Measurements from ENCODE around the gene C2CD4D.

Gene C2CD4D

GRCh38 chr1:151835596-151835995, 4.0 kb downstream of the C2CD4D start:
- DNase-seq (ENCODE audit: low read depth in 1 of 2, low spot score in 1 of 2), result no peak

- no peak for DNase-seq (ENCODE audit: low read depth in 1 of 2, low spot score in 1 of 2)
These were observed 5.4 kb downstream of the C2CD4D start for GRCh38 chr1:151834239-151834638.

GRCh38 chr1:151833172-151833900, 6.3 kb downstream of the C2CD4D start:
- DNase-seq (ENCODE audit: low read depth in 1 of 2, low spot score in 1 of 2), result no peak

GRCh38 chr1:151832318-151832980, 7.2 kb downstream of the C2CD4D start:
- no peak for DNase-seq (ENCODE audit: low read depth in 1 of 2, low spot score in 1 of 2)

GRCh38 chr1:151831605-151832004, 8.0 kb downstream of the C2CD4D start, which contains the start of gene RORC:
Gene RORC (minus strand): TSS chr1:151831802. CDS start chr1:151831764, 38 bp downstream.
- DNase-seq (ENCODE audit: low read depth in 1 of 2, low spot score in 1 of 2), result no peak

GRCh38 chr1:151831256-151831591, 8.4 kb downstream of the C2CD4D start:
- no peak for DNase-seq (ENCODE audit: low read depth in 1 of 2, low spot score in 1 of 2)

GRCh38 chr1:151830055-151830454, 9.6 kb downstream of the C2CD4D start:
- DNase-seq (ENCODE audit: low read depth in 1 of 2, low spot score in 1 of 2), result no peak

GRCh38 chr1:151829352-151830046, 10.1 kb downstream of the C2CD4D start:
- DNase-seq (ENCODE audit: low read depth in 1 of 2, low spot score in 1 of 2), result no peak

- DNase-seq (ENCODE audit: low read depth in 1 of 2, low spot score in 1 of 2), result no peak
These were observed 10.7 kb downstream of the C2CD4D start for GRCh38 chr1:151828921-151829320.

- no peak for DNase-seq (ENCODE audit: low read depth in 1 of 2, low spot score in 1 of 2)
These were observed 11.8 kb downstream of the C2CD4D start for GRCh38 chr1:151827853-151828252.

GRCh38 chr1:151825751-151826660, 13.6 kb downstream of the C2CD4D start:
- no peak for DNase-seq (ENCODE audit: low read depth in 1 of 2, low spot score in 1 of 2)

- no peak for DNase-seq (ENCODE audit: low read depth in 1 of 2, low spot score in 1 of 2)
These were observed 14.4 kb downstream of the C2CD4D start for GRCh38 chr1:151825204-151825603.

GRCh38 chr1:151823175-151823574, 16.4 kb downstream of the C2CD4D start:
- DNase-seq (ENCODE audit: low read depth in 1 of 2, low spot score in 1 of 2), result no peak

GRCh38 chr1:151822404-151822803, 17.2 kb downstream of the C2CD4D start:
- no peak for DNase-seq (ENCODE audit: low read depth in 1 of 2, low spot score in 1 of 2)

GRCh38 chr1:151820940-151821339, 18.7 kb downstream of the C2CD4D start:
- DNase-seq (ENCODE audit: low read depth in 1 of 2, low spot score in 1 of 2), result no peak

GRCh38 chr1:151819976-151820623, 19.5 kb downstream of the C2CD4D start:
- no peak for DNase-seq (ENCODE audit: low read depth in 1 of 2, low spot score in 1 of 2)

GRCh38 chr1:151819227-151819835, 20.3 kb downstream of the C2CD4D start:
- DNase-seq (ENCODE audit: low read depth in 1 of 2, low spot score in 1 of 2), result no peak

GRCh38 chr1:151817353-151817730, 22.3 kb downstream of the C2CD4D start:
- DNase-seq (ENCODE audit: low read depth in 1 of 2, low spot score in 1 of 2), result no peak

- no peak for DNase-seq (ENCODE audit: low read depth in 1 of 2, low spot score in 1 of 2)
These were observed 22.9 kb downstream of the C2CD4D start for GRCh38 chr1:151816548-151817352.

Data from activated CD4-positive, alpha-beta T cell treated with anti-CD3 and anti-CD28 coated beads, Interleukin-2, amount 50 U/mL, for 24 hours (primary cell).